Measurements from ENCODE around the gene ALAS2. TPM values are rescaled to one million over a fixed set of nuclear protein-coding genes. Genes with fewer than 3 reads are reported as not detected.
A peak's percentile ranks its signal among the peaks of the same experiment; 100 is the strongest.
"Not testable (repeated sequence)": the region's sequence is repeated elsewhere in the genome, so short reads cannot be mapped to it uniquely, and the experiment has no call there.

The ALAS2 gene, protein sequence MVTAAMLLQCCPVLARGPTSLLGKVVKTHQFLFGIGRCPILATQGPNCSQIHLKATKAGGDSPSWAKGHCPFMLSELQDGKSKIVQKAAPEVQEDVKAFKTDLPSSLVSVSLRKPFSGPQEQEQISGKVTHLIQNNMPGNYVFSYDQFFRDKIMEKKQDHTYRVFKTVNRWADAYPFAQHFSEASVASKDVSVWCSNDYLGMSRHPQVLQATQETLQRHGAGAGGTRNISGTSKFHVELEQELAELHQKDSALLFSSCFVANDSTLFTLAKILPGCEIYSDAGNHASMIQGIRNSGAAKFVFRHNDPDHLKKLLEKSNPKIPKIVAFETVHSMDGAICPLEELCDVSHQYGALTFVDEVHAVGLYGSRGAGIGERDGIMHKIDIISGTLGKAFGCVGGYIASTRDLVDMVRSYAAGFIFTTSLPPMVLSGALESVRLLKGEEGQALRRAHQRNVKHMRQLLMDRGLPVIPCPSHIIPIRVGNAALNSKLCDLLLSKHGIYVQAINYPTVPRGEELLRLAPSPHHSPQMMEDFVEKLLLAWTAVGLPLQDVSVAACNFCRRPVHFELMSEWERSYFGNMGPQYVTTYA
- total RNA-seq = under 1 TPM; 0.16 to 0.19 TPM
- 0.62 TPM for polyA plus RNA-seq (ENCODE audit: insufficient read depth, low read depth, low replicate concordance)
- long read RNA-seq, donor 1, partial matches to known transcripts = 0 of 1 reads
- long read RNA-seq, donor 1, other reads (novel, unspliced or antisense) = 0 of 1 reads
- long read RNA-seq, donor 2, partial matches to known transcripts = 0 of 1 reads
- long read RNA-seq, donor 2, other reads (novel, unspliced or antisense) = 0 of 1 reads

DNA sequence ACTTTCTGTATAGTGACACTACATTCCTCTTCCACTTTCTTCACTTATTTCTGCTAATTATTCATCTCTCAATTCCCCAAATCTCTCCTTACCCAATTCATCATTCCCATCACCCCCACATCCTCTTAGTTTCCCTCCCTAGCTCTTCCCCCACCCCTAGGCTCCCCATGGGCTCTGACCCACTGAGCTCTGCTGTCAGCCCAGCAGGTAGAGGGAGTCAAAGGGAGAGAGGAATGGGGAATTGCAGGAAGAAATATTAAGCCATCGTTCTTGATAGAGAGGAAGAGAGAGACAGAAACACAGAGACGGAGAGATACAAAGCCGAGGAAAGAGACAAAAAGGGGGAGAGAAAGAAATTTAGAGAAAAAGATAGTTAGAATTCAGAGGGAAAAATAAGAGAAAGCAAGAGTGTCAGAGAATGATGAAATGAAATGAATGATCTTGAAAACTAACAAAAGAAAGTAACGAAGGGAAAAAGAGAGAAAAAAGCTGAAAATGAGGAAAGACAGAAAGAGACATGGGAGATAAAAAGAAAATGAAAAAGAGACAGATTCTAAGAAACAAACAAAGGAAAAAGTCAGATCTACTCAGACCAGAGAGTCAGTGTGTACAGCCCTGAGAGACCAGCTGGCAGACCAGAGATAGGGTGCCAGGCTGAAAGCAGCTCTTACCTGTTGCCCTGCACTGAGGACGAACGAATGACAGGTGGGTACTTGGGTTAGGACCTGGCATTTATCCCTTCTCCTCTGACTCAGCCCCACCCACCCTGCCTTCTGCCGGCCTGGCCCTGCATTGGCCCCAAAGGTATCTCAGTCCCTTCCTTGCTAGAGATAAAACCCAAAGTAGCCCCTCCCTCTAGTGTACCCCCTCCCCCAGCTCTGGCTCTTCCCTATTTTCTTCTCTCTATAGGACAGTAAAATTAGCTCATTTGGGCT lies at the start of gene ALAS2:
Gene ALAS2, minus strand, starts transcription at position 707 of the 935 bp plus-strand sequence. CDS start 4,977 bp downstream, outside the sequence.
- Histone ChIP-seq H3K4me3 (no peak within 1 kb of the TSS), H3K9me3 (no peaks in the 10 kb centered on the region), H3K27me3 (no peaks in the 10 kb centered on the region), H3K36me3 (ENCODE audit: low read depth, missing control alignments) (no peaks in the 10 kb centered on the region), H3K4me1 (no peaks in the 10 kb centered on the region), H3K27ac (no peak within 1 kb of the TSS)
- TF ChIP-seq, protein P1, sequence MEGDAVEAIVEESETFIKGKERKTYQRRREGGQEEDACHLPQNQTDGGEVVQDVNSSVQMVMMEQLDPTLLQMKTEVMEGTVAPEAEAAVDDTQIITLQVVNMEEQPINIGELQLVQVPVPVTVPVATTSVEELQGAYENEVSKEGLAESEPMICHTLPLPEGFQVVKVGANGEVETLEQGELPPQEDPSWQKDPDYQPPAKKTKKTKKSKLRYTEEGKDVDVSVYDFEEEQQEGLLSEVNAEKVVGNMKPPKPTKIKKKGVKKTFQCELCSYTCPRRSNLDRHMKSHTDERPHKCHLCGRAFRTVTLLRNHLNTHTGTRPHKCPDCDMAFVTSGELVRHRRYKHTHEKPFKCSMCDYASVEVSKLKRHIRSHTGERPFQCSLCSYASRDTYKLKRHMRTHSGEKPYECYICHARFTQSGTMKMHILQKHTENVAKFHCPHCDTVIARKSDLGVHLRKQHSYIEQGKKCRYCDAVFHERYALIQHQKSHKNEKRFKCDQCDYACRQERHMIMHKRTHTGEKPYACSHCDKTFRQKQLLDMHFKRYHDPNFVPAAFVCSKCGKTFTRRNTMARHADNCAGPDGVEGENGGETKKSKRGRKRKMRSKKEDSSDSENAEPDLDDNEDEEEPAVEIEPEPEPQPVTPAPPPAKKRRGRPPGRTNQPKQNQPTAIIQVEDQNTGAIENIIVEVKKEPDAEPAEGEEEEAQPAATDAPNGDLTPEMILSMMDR (IDR thresholded peaks at IDR 0.05) = no peak
- TF ChIP-seq POLR2A (IDR thresholded peaks at IDR 0.05) = no peak
- intact Hi-C loops (cut with DNase I; ENCODE audit: low total_unique reads) = no loop called here
- no peak for DNase-seq
- 76 to 77% methylated on average over 5 to 7 of the region's 7 CpGs for WGBS, 2 donors

DNA sequence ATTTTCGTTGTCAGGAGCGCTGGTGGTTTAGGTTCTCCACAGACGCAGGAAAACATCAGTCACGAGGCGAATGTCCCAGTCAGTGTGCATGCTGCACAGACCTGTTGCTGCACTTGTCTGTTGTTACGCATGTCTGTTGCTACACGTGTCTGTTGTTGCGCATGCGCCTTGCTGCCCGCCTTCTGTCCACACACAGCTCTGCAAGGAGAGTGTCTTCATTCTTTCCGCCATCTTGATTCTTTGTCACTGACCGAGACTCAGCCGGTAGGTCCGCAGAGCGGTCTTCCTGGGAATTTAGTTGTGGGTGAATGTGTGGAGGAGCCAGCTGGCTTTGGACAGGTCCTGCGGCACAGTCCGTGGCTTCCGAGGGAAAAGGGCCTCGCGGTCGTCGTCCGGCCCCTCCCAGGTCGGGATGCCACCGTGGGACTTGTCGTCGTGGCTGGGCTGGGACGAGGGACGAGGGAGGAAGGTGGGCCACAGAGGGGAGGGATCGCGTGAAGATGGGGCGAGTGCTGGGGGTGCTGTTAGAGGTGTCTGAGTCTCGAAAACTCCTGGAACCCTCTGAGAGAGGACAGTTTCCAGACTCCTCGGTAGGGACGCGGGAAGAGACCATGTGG lies 44.2 kb upstream of the ALAS2 start, which contains the start of gene PAGE2B:
Gene PAGE2B, plus strand, starts transcription at position 180 of the 617 bp plus-strand sequence. CDS start 1,012 bp downstream, outside the sequence.
- intact Hi-C loops (cut with DNase I; ENCODE audit: low total_unique reads) = no loop called here
- Histone ChIP-seq H3K27me3 (no peaks in the 10 kb centered on the region), H3K27ac (no peak within 1 kb of the TSS), H3K36me3 (ENCODE audit: low read depth, missing control alignments) (no peaks in the 10 kb centered on the region), H3K4me3 (peak within 1 kb of the TSS; percentile 12 to 29), H3K9me3 (no peaks in the 10 kb centered on the region), H3K4me1 (no peaks in the 10 kb centered on the region)
- 63 to 86% methylated on average over 21 to 36 of the region's 36 CpGs for WGBS, 2 donors
- TF ChIP-seq, protein P1 (IDR thresholded peaks at IDR 0.05) = no peak
- TF ChIP-seq POLR2A (IDR thresholded peaks at IDR 0.05) = no peak
- DNase-seq = peak; percentile 42

DNA sequence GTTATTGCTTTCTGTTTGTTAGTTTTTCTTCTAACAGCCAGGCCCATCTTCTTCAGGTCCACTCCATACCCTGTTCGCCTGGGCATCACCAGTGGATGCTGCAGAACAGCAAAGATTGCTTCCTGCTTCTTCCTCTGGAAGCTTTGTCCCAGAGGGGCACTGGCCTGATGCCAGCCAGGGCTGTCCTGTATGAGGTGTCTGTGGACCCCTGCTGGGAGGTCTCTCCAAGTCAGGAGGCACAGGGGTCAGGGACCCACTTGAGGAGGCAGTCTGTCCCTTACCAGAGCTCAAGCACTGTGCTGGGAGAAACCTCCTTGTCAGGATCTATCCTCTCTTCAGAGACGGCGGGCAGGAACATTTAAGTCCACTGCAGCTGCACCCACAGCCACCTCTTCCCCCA lies 41.5 kb upstream of the ALAS2 start:
- Histone ChIP-seq H3K4me1 (no peaks in the 10 kb centered on the region), H3K4me3 (no peak overlapping the region), H3K9me3 (no peaks in the 10 kb centered on the region), H3K36me3 (ENCODE audit: low read depth, missing control alignments) (no peaks in the 10 kb centered on the region), H3K27ac (no peak overlapping the region), H3K27me3 (no peaks in the 10 kb centered on the region)
- intact Hi-C loops (cut with DNase I; ENCODE audit: low total_unique reads) = no loop called here
- WGBS, 2 donors = 100% methylated on average over 1 to 3 of the region's 3 CpGs
- TF ChIP-seq POLR2A (IDR thresholded peaks at IDR 0.05) = no peak
- TF ChIP-seq, protein P1 (IDR thresholded peaks at IDR 0.05) = no peak
- DNase-seq = no peak

DNA sequence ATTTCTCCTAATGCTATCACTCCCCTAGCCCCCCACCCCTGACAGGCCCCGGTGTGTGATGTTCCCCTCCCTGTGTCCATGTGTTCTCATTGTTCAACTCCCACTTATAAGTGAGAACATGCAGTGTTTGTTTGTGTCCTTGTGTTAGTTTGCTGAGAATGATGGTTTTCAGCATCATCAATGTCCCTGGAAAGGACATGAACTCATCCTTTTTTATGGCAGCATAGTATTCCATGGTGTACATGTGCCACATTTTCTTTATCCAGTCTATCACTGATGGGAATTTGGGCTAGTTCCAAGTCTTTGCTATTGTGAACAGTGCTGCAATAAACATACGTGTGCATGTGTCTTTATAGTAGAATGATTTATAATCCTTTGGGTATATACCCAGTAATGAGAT lies 36.4 kb upstream of the ALAS2 start:
- H3K36me3 ChIP-seq (ENCODE audit: low read depth, missing control alignments); H3K27ac ChIP-seq; H3K4me1 ChIP-seq; intact Hi-C loops (cut with DNase I; ENCODE audit: low total_unique reads); H3K4me3 ChIP-seq; DNase-seq; H3K9me3 ChIP-seq; H3K27me3 ChIP-seq: not testable (repeated sequence)
- 85 to 93% methylated on average over 2 of the region's 2 CpGs for WGBS, 2 donors
